HG02884 (cell line): ENCODE results near the gene CXCR4.

Experiments used
- ATAC-seq: cut with Tn5 transposase; IDR thresholded peaks from one replicate; pipeline ENCODE4 v1.9.1; 2021; ENCODE audit warnings: mild to moderate bottlenecking, moderate library complexity; ENCODE audit not compliant: unreplicated experiment

The CXCR4 gene

GRCh38 chr2:136117909-136118818, at the start of gene CXCR4:
TSS of gene CXCR4 (minus strand) at chr2:136118149. CDS start at chr2:136118060, 89 bp downstream.
- no peak for ATAC-seq

- ATAC-seq: no peak
Measured at GRCh38 chr2:136164280-136164776, 46.4 kb upstream of the CXCR4 start.

GRCh38 chr2:136162438-136162837, 44.5 kb upstream of the CXCR4 start:
- ATAC-seq: no peak

- ATAC-seq: no peak
Measured at GRCh38 chr2:136156411-136156810, 38.5 kb upstream of the CXCR4 start.

GRCh38 chr2:136154384-136154783, 36.4 kb upstream of the CXCR4 start:
- ATAC-seq: no peak

- ATAC-seq: no peak
Measured at GRCh38 chr2:136151021-136151971, 33.3 kb upstream of the CXCR4 start.

- no peak for ATAC-seq
Measured at GRCh38 chr2:136149011-136149410, 31.1 kb upstream of the CXCR4 start.

- no peak for ATAC-seq
Measured at GRCh38 chr2:136146564-136146963, 28.6 kb upstream of the CXCR4 start.

GRCh38 chr2:136143603-136144451, 25.9 kb upstream of the CXCR4 start:
- ATAC-seq: no peak

GRCh38 chr2:136141510-136142149, 23.7 kb upstream of the CXCR4 start:
- ATAC-seq: no peak

GRCh38 chr2:136139631-136140030, 21.7 kb upstream of the CXCR4 start:
- peak; percentile 35 for ATAC-seq

GRCh38 chr2:136137982-136138381, 20.0 kb upstream of the CXCR4 start:
- ATAC-seq: no peak

GRCh38 chr2:136136931-136137330, 19.0 kb upstream of the CXCR4 start:
- ATAC-seq: no peak

- ATAC-seq: no peak
Measured at GRCh38 chr2:136135921-136136906, 18.3 kb upstream of the CXCR4 start.

GRCh38 chr2:136135462-136135861, 17.5 kb upstream of the CXCR4 start:
- no peak for ATAC-seq

GRCh38 chr2:136134126-136134525, 16.2 kb upstream of the CXCR4 start:
- no peak for ATAC-seq

GRCh38 chr2:136133586-136133985, 15.6 kb upstream of the CXCR4 start:
- no peak for ATAC-seq

GRCh38 chr2:136133176-136133575, 15.2 kb upstream of the CXCR4 start:
- ATAC-seq: no peak

- ATAC-seq: no peak
Measured at GRCh38 chr2:136132825-136133155, 14.8 kb upstream of the CXCR4 start.
